GM23338 (cell line): Measurements from ENCODE around the gene P4HA1. TPM values are rescaled to one million over a fixed set of nuclear protein-coding genes. Genes with fewer than 3 reads are reported as not detected.

Experiments
- ATAC-seq: fragments of 200-7000 bp; cut with Tn5 transposase; 3 replicates; pipeline ENCODE4 v1.9.1; 2020
- DNase-seq: peaks from one replicate; pipeline ENCODE4 v3.0.0-alpha.2; 2015; ENCODE audit warnings: low spot score
- H2AFZ ChIP-seq: fragments of 200-600 bp; sonication (generic); 2 replicates; pipeline ENCODE4 v1.8.0; 2016; ENCODE audit warnings: antibody characterized with exemption, mild to moderate bottlenecking, moderate library complexity
- H3F3A ChIP-seq: fragments of 200-600 bp; sonication (generic); replicated peaks from 2 replicates; pipeline ENCODE4 v1.8.0; 2017; ENCODE audit warnings: antibody characterized with exemption, mixed run types, low read depth
- H3K27ac ChIP-seq: fragments of 200-600 bp; sonication (generic); 2 replicates; pipeline ENCODE4 v1.6.1; 2016; ENCODE audit warnings: low read depth
- H3K27me3 ChIP-seq: fragments of 200-600 bp; sonication (generic); 2 replicates; pipeline ENCODE4 v1.8.0; 2016; ENCODE audit warnings: mild to moderate bottlenecking, mixed run types, moderate library complexity; ENCODE audit not compliant: insufficient read depth
- H3K36me3 ChIP-seq: fragments of 200-600 bp; sonication (generic); 2 replicates; pipeline ENCODE4 v1.8.0; 2016; ENCODE audit warnings: mild to moderate bottlenecking; ENCODE audit not compliant: insufficient read depth
- H3K4me1 ChIP-seq: fragments of 200-600 bp; sonication (generic); 2 replicates; pipeline ENCODE4 v1.8.0; 2016; ENCODE audit warnings: mild to moderate bottlenecking, moderate library complexity; ENCODE audit not compliant: insufficient read depth
- H3K4me2 ChIP-seq: fragments of 200-600 bp; sonication (generic); 2 replicates; pipeline ENCODE4 v1.7.1; 2017; ENCODE audit warnings: mixed run types
- H3K4me3 ChIP-seq: fragments of 200-600 bp; sonication (generic); 2 replicates; pipeline ENCODE4 v1.6.1; 2016; ENCODE audit warnings: mixed run types
- H3K79me2 ChIP-seq: fragments of 200-600 bp; sonication (generic); replicated peaks from 2 replicates; pipeline ENCODE4 v1.8.0; 2017; ENCODE audit warnings: mild to moderate bottlenecking; ENCODE audit not compliant: insufficient read depth
- H3K9me2 ChIP-seq: fragments of 200-600 bp; sonication (generic); 2 replicates; pipeline ENCODE4 v1.8.0; 2017; ENCODE audit not compliant: insufficient read depth
- H4K20me1 ChIP-seq: fragments of 200-600 bp; sonication (generic); replicated peaks from 2 replicates; pipeline ENCODE4 v1.8.0; 2017; ENCODE audit warnings: mild to moderate bottlenecking; ENCODE audit not compliant: insufficient read depth
- H3K27ac Mint-ChIP-seq: 2 replicates; pipeline ENCODE4 v1.8.0; 2020; ENCODE audit warnings: inconsistent platforms, mild to moderate bottlenecking, moderate library complexity, mixed read lengths
- H3K27me3 Mint-ChIP-seq: 3 replicates; pipeline ENCODE4 v1.8.0; 2022; ENCODE audit warnings: low read depth, mild to moderate bottlenecking, moderate library complexity, mixed read lengths, inconsistent platforms; ENCODE audit not compliant: insufficient read depth, poor library complexity
- H3K36me3 Mint-ChIP-seq: 3 replicates; pipeline ENCODE4 v1.8.0; 2021; ENCODE audit warnings: low read depth, mild to moderate bottlenecking, inconsistent platforms, moderate library complexity, mixed read lengths
- H3K4me1 Mint-ChIP-seq: 3 replicates; pipeline ENCODE4 v1.8.0; 2020; ENCODE audit warnings: mild to moderate bottlenecking, inconsistent platforms, mixed read lengths
- H3K4me3 Mint-ChIP-seq: 3 replicates; pipeline ENCODE4 v1.8.0; 2021; ENCODE audit warnings: moderate library complexity, mild to moderate bottlenecking, inconsistent platforms, mixed read lengths
- H3K9me3 Mint-ChIP-seq: 3 replicates; pipeline ENCODE4 v1.8.0; 2020; ENCODE audit warnings: moderate library complexity, mild to moderate bottlenecking, inconsistent platforms, mixed read lengths
- CREB1 ChIP-seq: fragments of 250-450 bp; sonication (Bioruptor Pico); IDR thresholded peaks from 2 replicates; pipeline ENCODE4 v1.5.0; 2020; ENCODE audit warnings: low read depth, mild to moderate bottlenecking, moderate library complexity
- EZH2 ChIP-seq: fragments of 200-600 bp; sonication (generic); IDR thresholded peaks from one replicate; pipeline ENCODE4 v1.8.0; 2017; ENCODE audit warnings: antibody characterized with exemption, mild to moderate bottlenecking, low read depth; ENCODE audit not compliant: unreplicated experiment
- EZH2phosphoT487 ChIP-seq: fragments of 200-600 bp; sonication (generic); IDR thresholded peaks from one replicate; pipeline ENCODE4 v1.8.1; 2018; ENCODE audit warnings: antibody characterized with exemption; ENCODE audit not compliant: unreplicated experiment
- JUNB ChIP-seq: IDR thresholded peaks from one replicate; pipeline ENCODE4 v1.6.1; 2016; ENCODE audit warnings: antibody characterized with exemption; ENCODE audit not compliant: unreplicated experiment
- NANOG ChIP-seq: IDR thresholded peaks from 2 replicates; pipeline ENCODE4 v1.6.1; 2016; ENCODE audit warnings: antibody characterized with exemption, borderline replicate concordance
- POLR2AphosphoS5 ChIP-seq: IDR thresholded peaks from 2 replicates; pipeline ENCODE4 v1.6.1; 2016; ENCODE audit warnings: antibody characterized with exemption, low read depth
- REST ChIP-seq: IDR thresholded peaks from one replicate; pipeline ENCODE4 v1.6.1; 2018; ENCODE audit warnings: antibody characterized with exemption; ENCODE audit not compliant: unreplicated experiment
- STAT1 ChIP-seq: IDR thresholded peaks from one replicate; pipeline ENCODE4 v1.6.1; 2016; ENCODE audit warnings: antibody characterized with exemption; ENCODE audit not compliant: unreplicated experiment
- ZNF114 ChIP-seq: fragments of 250-450 bp; sonication (Bioruptor Pico); IDR thresholded peaks from 2 replicates; pipeline ENCODE4 v1.5.0; 2020; ENCODE audit warnings: mild to moderate bottlenecking, moderate library complexity
- ZNF331 ChIP-seq: fragments of 250-450 bp; sonication (Bioruptor Pico); IDR thresholded peaks from 2 replicates; pipeline ENCODE4 v1.5.0; 2020; ENCODE audit warnings: low read depth, mild to moderate bottlenecking, moderate library complexity
- polyA plus RNA-seq: library from polyadenylated mRNA; unstranded; fragments of >200 nt; fragmentation: Nextera tagmentation; extraction: Ambion mirVana; gene quantifications from 2 replicates; pipeline ENCODE4 v1.2.1, GENCODE V29; 2016
- total RNA-seq: library from RNA; depleted of rRNA; stranded (reverse); fragments of >200 nt; shearing (Covaris generic); gene quantifications from 2 replicates; pipeline ENCODE4 v1.2.3, GENCODE V29; 2014
- TF ChIP-seq, protein P1 (sequence below): IDR thresholded peaks from 2 replicates; pipeline ENCODE4 v1.6.1; 2016; ENCODE audit warnings: antibody characterized with exemption
- TF ChIP-seq, protein P2 (sequence below), 2 experiments: fragments of 200-600 bp in 1 of 2; sonication (generic) in 1 of 2; conservative IDR thresholded peaks; 2 replicates each; pipeline versions ENCODE4 v1.5.1 to v1.6.1; 2016 to 2017; ENCODE audit warnings: antibody characterized with exemption in 2 of 2, low read depth in 2 of 2, mild to moderate bottlenecking in 2 of 2, moderate library complexity in 1 of 2
- TF ChIP-seq, protein P3 (sequence below): fragments of 250-450 bp; sonication (Bioruptor Pico); IDR thresholded peaks from 2 replicates; pipeline ENCODE4 v1.5.0; 2020; ENCODE audit warnings: mild to moderate bottlenecking, moderate library complexity

The P4HA1 gene
- total and polyA plus RNA-seq, 2 experiments from 2014 or later, result 26.4 to 27.1 TPM

GRCh38 chr10:73076360-73077183 lies 20.1 kb downstream of the P4HA1 start:
- no peak for ATAC-seq
- Histone ChIP-seq H3K4me1 (no peaks in the 10 kb centered on the region), H4K20me1 (no peaks in the 10 kb centered on the region), H3K9me2 (no peaks in the 10 kb centered on the region; the same call in 1 of the 2 replicates), H3K27me3 (no peaks in the 10 kb centered on the region), H3K4me3 (no peak overlapping the region), H3K4me2 (no peak overlapping the region), H3F3A (no peaks in the 10 kb centered on the region), H3K36me3 (no peaks in the 10 kb centered on the region), H3K27ac (peak overlapping the region; percentile 4), H2AFZ (no peak overlapping the region), H3K79me2 (peaks cover 31% of the 10 kb centered on the region; the same call in 1 of the 2 replicates)
- H3K36me3 Mint-ChIP-seq, result peaks cover 11% of the 10 kb centered on the region
- H3K4me3 Mint-ChIP-seq, result no peak overlapping the region
- H3K27me3 Mint-ChIP-seq, result no peaks in the 10 kb centered on the region
- TF ChIP-seq CREB1 (CRISPR knock-in tag) (no peak), STAT1 (no peak), ZNF331 (CRISPR knock-in tag) (no peak), JUNB (no peak), EZH2 (no peak), ZNF114 (CRISPR knock-in tag) (no peak), EZH2phosphoT487 (no peak), NANOG (no peak), POLR2AphosphoS5 (no peak), REST (no peak)
- TF ChIP-seq, protein P1, sequence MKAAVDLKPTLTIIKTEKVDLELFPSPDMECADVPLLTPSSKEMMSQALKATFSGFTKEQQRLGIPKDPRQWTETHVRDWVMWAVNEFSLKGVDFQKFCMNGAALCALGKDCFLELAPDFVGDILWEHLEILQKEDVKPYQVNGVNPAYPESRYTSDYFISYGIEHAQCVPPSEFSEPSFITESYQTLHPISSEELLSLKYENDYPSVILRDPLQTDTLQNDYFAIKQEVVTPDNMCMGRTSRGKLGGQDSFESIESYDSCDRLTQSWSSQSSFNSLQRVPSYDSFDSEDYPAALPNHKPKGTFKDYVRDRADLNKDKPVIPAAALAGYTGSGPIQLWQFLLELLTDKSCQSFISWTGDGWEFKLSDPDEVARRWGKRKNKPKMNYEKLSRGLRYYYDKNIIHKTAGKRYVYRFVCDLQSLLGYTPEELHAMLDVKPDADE, result no peak
- TF ChIP-seq, protein P2, sequence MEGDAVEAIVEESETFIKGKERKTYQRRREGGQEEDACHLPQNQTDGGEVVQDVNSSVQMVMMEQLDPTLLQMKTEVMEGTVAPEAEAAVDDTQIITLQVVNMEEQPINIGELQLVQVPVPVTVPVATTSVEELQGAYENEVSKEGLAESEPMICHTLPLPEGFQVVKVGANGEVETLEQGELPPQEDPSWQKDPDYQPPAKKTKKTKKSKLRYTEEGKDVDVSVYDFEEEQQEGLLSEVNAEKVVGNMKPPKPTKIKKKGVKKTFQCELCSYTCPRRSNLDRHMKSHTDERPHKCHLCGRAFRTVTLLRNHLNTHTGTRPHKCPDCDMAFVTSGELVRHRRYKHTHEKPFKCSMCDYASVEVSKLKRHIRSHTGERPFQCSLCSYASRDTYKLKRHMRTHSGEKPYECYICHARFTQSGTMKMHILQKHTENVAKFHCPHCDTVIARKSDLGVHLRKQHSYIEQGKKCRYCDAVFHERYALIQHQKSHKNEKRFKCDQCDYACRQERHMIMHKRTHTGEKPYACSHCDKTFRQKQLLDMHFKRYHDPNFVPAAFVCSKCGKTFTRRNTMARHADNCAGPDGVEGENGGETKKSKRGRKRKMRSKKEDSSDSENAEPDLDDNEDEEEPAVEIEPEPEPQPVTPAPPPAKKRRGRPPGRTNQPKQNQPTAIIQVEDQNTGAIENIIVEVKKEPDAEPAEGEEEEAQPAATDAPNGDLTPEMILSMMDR (conservative IDR thresholded peaks at IDR 0.05; ENCODE audit: low read depth in 2 of 2), result no peak
- TF ChIP-seq, protein P3, sequence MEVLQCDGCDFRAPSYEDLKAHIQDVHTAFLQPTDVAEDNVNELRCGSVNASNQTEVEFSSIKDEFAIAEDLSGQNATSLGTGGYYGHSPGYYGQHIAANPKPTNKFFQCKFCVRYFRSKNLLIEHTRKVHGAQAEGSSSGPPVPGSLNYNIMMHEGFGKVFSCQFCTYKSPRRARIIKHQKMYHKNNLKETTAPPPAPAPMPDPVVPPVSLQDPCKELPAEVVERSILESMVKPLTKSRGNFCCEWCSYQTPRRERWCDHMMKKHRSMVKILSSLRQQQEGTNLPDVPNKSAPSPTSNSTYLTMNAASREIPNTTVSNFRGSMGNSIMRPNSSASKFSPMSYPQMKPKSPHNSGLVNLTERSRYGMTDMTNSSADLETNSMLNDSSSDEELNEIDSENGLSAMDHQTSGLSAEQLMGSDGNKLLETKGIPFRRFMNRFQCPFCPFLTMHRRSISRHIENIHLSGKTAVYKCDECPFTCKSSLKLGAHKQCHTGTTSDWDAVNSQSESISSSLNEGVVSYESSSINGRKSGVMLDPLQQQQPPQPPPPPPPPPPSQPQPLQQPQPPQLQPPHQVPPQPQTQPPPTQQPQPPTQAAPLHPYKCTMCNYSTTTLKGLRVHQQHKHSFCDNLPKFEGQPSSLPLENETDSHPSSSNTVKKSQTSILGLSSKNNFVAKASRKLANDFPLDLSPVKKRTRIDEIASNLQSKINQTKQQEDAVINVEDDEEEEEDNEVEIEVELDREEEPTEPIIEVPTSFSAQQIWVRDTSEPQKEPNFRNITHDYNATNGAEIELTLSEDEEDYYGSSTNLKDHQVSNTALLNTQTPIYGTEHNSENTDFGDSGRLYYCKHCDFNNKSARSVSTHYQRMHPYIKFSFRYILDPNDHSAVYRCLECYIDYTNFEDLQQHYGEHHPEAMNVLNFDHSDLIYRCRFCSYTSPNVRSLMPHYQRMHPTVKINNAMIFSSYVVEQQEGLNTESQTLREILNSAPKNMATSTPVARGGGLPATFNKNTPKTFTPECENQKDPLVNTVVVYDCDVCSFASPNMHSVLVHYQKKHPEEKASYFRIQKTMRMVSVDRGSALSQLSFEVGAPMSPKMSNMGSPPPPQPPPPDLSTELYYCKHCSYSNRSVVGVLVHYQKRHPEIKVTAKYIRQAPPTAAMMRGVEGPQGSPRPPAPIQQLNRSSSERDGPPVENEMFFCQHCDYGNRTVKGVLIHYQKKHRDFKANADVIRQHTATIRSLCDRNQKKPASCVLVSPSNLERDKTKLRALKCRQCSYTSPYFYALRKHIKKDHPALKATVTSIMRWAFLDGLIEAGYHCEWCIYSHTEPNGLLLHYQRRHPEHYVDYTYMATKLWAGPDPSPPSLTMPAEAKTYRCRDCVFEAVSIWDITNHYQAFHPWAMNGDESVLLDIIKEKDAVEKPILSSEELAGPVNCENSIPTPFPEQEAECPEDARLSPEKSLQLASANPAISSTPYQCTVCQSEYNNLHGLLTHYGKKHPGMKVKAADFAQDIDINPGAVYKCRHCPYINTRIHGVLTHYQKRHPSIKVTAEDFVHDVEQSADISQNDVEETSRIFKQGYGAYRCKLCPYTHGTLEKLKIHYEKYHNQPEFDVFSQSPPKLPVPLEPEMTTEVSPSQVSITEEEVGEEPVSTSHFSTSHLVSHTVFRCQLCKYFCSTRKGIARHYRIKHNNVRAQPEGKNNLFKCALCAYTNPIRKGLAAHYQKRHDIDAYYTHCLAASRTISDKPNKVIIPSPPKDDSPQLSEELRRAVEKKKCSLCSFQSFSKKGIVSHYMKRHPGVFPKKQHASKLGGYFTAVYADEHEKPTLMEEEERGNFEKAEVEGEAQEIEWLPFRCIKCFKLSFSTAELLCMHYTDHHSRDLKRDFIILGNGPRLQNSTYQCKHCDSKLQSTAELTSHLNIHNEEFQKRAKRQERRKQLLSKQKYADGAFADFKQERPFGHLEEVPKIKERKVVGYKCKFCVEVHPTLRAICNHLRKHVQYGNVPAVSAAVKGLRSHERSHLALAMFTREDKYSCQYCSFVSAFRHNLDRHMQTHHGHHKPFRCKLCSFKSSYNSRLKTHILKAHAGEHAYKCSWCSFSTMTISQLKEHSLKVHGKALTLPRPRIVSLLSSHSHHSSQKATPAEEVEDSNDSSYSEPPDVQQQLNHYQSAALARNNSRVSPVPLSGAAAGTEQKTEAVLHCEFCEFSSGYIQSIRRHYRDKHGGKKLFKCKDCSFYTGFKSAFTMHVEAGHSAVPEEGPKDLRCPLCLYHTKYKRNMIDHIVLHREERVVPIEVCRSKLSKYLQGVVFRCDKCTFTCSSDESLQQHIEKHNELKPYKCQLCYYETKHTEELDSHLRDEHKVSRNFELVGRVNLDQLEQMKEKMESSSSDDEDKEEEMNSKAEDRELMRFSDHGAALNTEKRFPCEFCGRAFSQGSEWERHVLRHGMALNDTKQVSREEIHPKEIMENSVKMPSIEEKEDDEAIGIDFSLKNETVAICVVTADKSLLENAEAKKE (CRISPR knock-in tag), result no peak
- no peaks in the 10 kb centered on the region for H3K4me1 Mint-ChIP-seq
- 0 out of 2 replicates have a peak overlapping the region, but pooled peaks have one; percentile 11 for H3K27ac Mint-ChIP-seq
- peak; percentile 5 for DNase-seq
- no peaks in the 10 kb centered on the region for H3K9me3 Mint-ChIP-seq
